Stimulated activated CD4-positive, alpha-beta T cell treated with anti-CD3 and anti-CD28 coated beads, Interleukin-15, amount 100 ng/mL, for 48 hours (primary cell): ENCODE measurements around the gene RAD18.

ENCODE experiments used
- DNase-seq, 2 donors: peaks; one replicate each; pipeline ENCODE4 v3.0.0-alpha.2; 2020; ENCODE audit warnings: low read depth in 2 of 2

Gene RAD18

GRCh38 chr3:8964436-8965370 lies 1.4 kb upstream of the RAD18 start:
- no peak for DNase-seq

DNA sequence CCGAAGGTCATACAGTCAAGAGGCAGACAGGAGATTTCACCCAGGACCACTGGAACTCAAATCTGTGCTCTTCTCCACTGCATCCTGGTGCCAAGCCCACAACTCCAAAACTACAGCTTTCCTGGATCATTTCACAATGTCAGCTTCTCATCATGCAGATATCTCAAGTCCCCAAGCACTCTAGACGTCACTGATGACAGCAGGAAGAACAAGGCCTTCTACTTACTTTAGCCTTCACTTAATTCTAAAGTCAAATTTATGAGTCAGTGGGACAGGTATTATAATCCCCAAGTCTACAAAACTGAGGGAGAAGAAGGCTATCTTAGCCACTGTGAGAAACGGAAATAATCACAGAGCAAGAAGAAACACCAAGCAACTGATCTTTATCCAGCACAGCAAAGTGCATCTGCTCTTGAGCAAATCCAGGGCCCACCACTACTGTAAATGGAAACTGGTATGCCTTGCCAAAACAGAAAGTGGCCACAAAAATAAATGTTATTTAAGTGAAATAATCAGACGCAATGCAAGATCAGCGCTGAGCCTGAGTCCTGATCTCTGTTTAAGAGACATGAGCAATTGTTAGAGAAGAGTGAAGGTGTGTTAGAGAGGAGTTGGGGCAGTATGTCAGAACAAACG lies 928 bp downstream of the RAD18 start:
- no peak for DNase-seq

GRCh38 chr3:8959668-8960067 lies 3.6 kb downstream of the RAD18 start:
- DNase-seq, result no peak

GRCh38 chr3:8954938-8955763 lies 8.1 kb downstream of the RAD18 start:
- no peak for DNase-seq

DNA sequence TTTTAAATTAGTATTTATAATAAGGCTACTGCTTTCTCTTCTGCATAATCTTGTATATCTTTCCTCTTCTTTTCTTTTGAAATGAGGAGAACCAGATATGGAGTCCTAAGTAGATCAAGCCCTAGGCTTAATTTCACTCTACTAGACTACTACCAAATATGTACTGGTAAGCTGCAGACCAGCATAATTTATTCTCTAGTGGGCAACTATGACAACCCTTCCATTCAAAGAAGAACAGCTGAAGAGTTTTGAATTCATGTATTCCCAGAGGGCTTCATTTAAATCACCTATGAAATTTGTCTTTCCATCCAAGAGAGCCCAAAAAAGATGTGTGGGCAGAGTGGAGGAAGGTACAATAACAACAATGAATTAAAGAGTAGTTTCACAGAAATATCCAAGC lies 10.0 kb downstream of the RAD18 start:
- no peak for DNase-seq

DNA sequence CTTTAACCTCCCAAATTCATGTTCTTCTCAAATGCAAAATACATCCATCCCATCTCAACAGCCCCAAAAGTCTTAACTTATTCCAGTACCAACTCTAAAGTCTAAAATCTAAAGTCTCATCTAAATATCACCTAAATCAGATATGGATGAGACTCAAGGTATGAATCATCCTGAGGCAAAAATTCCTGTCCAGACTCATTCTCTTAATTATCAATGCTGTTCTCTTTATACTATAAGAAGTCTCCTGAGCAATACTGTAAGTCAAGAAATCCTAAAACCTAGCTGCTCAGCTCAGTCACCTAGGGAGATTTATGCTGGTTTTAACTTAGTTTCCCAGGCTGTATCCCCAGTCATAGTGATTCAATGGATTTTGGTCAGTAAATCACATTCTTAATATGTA lies 11.1 kb downstream of the RAD18 start:
- no peak for DNase-seq

DNA sequence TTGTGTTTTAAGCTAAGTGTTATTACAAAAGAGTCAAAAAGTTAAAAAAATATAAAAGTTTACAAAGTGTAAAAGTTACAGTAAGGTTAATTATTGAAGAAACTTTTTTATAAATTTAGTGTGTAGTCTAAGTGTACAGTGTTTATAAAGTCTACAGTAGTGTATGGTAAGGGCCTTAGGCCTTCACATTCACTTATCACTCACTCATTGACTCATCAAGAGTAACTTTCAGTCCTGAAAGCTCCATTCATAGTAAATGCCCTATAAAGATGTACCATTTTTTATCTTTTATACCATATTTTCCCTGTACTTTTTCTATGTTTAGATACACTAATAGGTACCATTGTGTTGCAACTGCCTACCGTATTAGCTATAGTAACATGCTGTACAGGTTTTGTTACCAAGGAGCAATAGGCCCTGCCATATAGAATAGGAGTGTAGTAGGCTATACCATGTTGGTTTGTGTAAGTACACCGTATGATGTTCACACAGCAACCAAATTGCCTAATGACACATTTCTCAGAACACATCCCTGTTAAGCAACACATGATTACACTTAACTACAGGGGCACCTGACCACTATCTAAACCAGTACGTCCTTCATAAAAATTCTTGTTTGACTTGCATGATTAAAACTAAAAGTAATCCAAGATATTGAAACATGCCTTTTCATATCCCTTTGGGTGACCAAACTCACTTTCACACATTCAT lies 17.2 kb downstream of the RAD18 start:
- no peak for DNase-seq

- no peak for DNase-seq
Measured at GRCh38 chr3:8942746-8943488, 20.4 kb downstream of the RAD18 start.

DNA sequence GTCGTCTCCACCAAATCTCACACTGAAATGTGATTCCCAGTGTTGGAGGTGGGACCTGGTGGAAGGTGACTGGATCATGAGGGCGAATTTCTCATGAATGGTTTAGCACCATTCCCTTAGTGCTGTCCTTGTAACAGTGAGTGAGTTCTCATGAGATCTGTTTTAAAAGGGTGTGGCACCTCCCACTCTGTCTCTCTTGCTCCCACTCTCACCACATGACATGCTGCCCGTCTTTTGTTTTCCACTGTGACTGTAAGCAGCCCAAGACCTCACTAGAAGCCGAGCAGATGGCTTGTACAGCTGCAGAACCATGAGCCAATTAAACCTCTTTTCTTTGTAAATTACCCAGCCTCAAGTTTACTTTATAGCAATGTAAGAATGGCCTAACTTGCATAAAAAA lies 21.2 kb downstream of the RAD18 start:
- no peak for DNase-seq

DNA sequence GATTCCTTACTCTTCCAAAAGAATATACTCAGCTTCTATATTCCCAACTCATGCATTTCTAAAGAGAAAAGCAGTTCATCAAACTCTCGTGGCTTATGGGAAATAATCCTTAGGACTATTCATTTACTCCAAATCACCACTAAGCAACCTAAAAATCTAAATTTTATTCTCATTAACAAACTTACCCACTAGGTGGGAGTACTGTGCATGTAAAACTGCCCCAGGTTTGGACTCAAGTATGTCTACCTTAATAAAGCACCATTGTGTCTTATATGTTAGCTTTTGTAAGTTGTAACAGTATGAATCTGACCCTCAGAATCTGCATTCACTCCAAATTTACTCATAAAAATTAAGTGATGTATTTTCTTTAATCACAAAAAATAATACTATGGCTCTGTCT lies 25.3 kb downstream of the RAD18 start:
- no peak for DNase-seq

DNA sequence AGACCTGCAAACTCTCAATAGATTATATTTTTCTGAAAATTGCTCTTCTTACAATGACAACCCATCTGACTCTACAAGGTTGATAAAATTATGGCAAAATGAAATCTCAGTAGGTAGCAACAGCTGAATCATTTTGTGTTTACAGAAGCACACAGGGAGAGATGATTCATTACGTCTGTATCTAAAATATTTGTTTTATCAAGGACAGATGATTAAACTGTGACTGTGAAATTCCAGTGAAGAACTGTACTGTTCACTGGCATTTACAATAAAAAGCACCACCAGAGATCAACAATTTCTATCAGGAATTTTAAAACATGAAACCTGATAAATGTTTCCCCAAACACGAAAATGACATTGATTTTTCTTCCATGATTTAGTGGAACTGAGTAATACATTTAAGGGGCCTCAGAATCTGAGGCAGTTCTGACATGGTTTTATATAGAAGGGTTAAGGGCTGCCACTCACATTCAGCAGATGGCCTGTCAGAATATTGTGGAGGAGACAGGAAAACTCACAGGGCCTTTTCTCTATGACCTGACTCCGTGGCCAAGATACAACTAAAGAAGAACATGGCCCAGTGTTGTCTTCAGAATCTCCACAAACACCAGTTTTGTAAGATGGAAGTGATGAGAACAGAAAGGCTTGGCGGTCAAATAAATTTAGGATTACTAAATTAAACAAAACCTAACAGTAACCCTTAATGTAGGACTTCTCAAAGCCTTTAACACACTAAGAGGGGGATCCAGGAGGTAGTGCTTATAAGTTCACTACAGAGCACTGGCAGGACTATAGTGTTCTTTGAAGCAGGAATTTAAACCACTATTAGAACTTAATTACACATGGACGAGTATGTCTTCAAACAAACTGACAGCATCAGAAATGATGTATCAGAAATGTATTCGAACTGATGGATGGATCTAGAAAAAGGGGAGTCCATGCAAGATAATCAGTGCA lies 25.9 kb downstream of the RAD18 start:
- no peak for DNase-seq

- DNase-seq, result no peak
Measured at GRCh38 chr3:8932507-8932906, 30.8 kb downstream of the RAD18 start.

- DNase-seq, result no peak
Measured at GRCh38 chr3:8931342-8931741, 31.9 kb downstream of the RAD18 start.

- no peak for DNase-seq
Measured at GRCh38 chr3:8929860-8930259, 33.4 kb downstream of the RAD18 start.

GRCh38 chr3:8914491-8914890 lies 48.8 kb downstream of the RAD18 start:
- DNase-seq, result no peak

DNA sequence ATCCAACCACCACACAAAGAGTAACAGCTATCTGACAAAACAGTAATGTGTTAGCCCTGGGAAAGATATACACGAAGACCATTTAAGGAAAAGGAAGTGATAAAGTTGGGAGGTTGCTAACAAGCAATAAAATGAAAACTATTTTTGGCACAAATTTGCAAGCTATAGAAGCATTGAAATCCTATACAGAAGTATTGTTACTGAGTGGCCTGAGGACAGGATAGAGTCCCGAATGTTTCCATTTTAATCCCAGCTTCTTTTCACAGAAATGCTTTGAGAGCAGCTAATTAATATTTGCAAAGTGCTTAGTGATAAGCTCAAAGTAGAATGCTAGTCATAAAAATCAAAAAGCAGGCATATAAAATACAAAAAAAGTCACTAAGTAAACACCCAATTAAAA lies 51.5 kb downstream of the RAD18 start:
- no peak for DNase-seq

GRCh38 chr3:8909160-8909559 lies 54.1 kb downstream of the RAD18 start:
- no peak for DNase-seq

DNA sequence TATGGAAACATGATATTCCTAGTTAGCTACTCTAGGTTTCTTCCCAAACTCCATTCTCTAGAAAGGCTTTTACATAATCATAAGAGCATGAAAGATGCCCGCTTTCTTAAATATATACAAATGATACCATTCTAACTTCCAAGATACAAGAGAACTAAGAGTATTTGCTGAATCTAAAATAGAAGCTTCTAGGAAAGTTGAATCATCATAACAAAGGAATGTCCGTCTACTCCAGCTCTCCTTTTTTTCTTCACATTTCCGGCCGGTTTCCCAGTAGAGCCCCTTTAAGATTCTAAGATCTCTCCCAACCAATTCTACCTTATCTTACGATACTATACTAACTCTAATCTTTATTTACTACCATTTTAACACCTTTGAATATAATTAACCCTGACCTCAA lies 60.1 kb downstream of the RAD18 start:
- DNase-seq, result no peak

GRCh38 chr3:8900869-8901268 lies 62.4 kb downstream of the RAD18 start:
- no peak for DNase-seq
